Activated T-cell treated with anti-CD3 and anti-CD28 coated beads, Interleukin-2, amount 50 U/mL, for 24 hours (primary cell): Measurements from ENCODE around the gene PBLD.
"Not testable (repeated sequence)": the region's sequence is repeated elsewhere in the genome, so short reads cannot be mapped to it uniquely, and the experiment has no call there.

Experiments used
- DNase-seq: peaks from one replicate; pipeline ENCODE4 v3.0.0-alpha.2; 2020
- H3K27ac Mint-ChIP-seq: 2 replicates; pipeline ENCODE4 v1.8.0; 2020; ENCODE audit warnings: mild to moderate bottlenecking, mixed read lengths
- H3K27me3 Mint-ChIP-seq: 2 replicates; pipeline ENCODE4 v1.8.0; 2020; ENCODE audit warnings: mixed read lengths
- H3K36me3 Mint-ChIP-seq: 2 replicates; pipeline ENCODE4 v1.8.0; 2020; ENCODE audit warnings: low read depth, mixed read lengths
- H3K4me1 Mint-ChIP-seq: 2 replicates; pipeline ENCODE4 v1.8.0; 2020; ENCODE audit warnings: low read depth, mixed read lengths
- H3K4me3 Mint-ChIP-seq: 2 replicates; pipeline ENCODE4 v1.8.0; 2020; ENCODE audit warnings: mild to moderate bottlenecking, moderate library complexity, mixed read lengths
- H3K9me3 Mint-ChIP-seq: 2 replicates; pipeline ENCODE4 v1.8.0; 2020; ENCODE audit warnings: mixed read lengths

Gene PBLD

GRCh38 chr10:68310531-68310930 lies 22.2 kb downstream of the PBLD start:
- H3K9me3 Mint-ChIP-seq, result no peaks in the 10 kb centered on the region
- H3K4me1 Mint-ChIP-seq, result peaks cover 7% of the 10 kb centered on the region
- no peak overlapping the region for H3K27ac Mint-ChIP-seq
- DNase-seq, result no peak
- no peak overlapping the region for H3K4me3 Mint-ChIP-seq
- H3K36me3 Mint-ChIP-seq, result no peaks in the 10 kb centered on the region
- H3K27me3 Mint-ChIP-seq, result no peaks in the 10 kb centered on the region

GRCh38 chr10:68305854-68306253 lies 26.9 kb downstream of the PBLD start:
- Mint-ChIP-seq H3K36me3 (no peaks in the 10 kb centered on the region), H3K27ac (no peak overlapping the region), H3K27me3 (no peaks in the 10 kb centered on the region), H3K4me1 (no peaks in the 10 kb centered on the region), H3K4me3 (no peak overlapping the region), H3K9me3 (no peaks in the 10 kb centered on the region)
- no peak for DNase-seq

- Mint-ChIP-seq H3K4me3 (no peak overlapping the region), H3K4me1 (no peaks in the 10 kb centered on the region), H3K36me3 (no peaks in the 10 kb centered on the region), H3K27ac (no peak overlapping the region), H3K9me3 (no peaks in the 10 kb centered on the region), H3K27me3 (no peaks in the 10 kb centered on the region)
- DNase-seq, result no peak
Observed at GRCh38 chr10:68303849-68304412, 28.8 kb downstream of the PBLD start.

DNA sequence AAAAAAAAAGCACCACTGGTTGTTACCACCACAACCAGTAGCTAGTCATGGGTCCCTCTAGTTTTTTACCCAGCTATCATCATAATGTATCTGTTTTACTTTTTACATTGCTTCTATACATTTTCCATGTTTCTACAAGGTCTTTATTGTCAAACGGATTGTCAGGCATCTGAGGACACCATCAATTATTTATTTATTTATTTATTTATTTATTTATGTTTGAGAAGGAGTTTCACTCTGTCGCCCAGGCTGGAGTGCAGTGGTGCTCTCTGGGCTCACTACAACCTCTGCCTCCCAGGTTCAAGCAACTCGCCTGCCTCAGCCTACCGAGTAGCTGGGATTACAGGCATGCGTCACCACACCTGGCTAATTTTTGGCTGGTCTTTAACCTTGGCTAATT lies 29.9 kb downstream of the PBLD start:
- H3K27me3 Mint-ChIP-seq, result no peaks in the 10 kb centered on the region
- H3K36me3 Mint-ChIP-seq, result no peaks in the 10 kb centered on the region
- no peak overlapping the region for H3K4me3 Mint-ChIP-seq
- no peak for DNase-seq
- no peaks in the 10 kb centered on the region for H3K9me3 Mint-ChIP-seq
- no peak overlapping the region for H3K27ac Mint-ChIP-seq
- H3K4me1 Mint-ChIP-seq, result no peaks in the 10 kb centered on the region

DNA sequence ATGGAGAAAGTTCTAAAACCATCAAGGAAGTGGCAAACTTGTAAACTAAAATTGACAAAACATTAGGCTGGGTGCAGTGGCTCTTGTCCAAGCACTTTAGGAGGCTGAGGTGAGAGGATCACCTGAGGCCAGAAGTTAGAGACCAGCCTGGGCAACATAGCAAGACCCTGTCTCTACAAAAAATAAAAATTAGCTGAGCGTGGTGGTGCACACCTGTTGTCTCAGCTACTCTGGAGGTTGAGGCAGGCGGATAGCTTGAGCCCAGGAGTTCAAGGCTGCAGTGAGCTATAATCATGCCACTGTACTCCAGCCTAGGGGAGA lies 30.3 kb downstream of the PBLD start:
- Mint-ChIP-seq H3K9me3 (no peaks in the 10 kb centered on the region), H3K27me3 (no peaks in the 10 kb centered on the region), H3K4me1 (no peaks in the 10 kb centered on the region), H3K36me3 (no peaks in the 10 kb centered on the region), H3K4me3 (no peak overlapping the region), H3K27ac (no peak overlapping the region)
- no peak for DNase-seq

GRCh38 chr10:68301790-68302502 lies 30.8 kb downstream of the PBLD start:
- H3K9me3 Mint-ChIP-seq, result no peaks in the 10 kb centered on the region
- no peak for DNase-seq
- H3K27ac Mint-ChIP-seq, result no peak overlapping the region
- H3K4me3 Mint-ChIP-seq, result no peak overlapping the region
- no peaks in the 10 kb centered on the region for H3K36me3 Mint-ChIP-seq
- no peaks in the 10 kb centered on the region for H3K4me1 Mint-ChIP-seq
- no peaks in the 10 kb centered on the region for H3K27me3 Mint-ChIP-seq

- H3K9me3 Mint-ChIP-seq, result no peaks in the 10 kb centered on the region
- DNase-seq, result no peak
- H3K4me1 Mint-ChIP-seq, result no peaks in the 10 kb centered on the region
- no peak overlapping the region for H3K27ac Mint-ChIP-seq
- H3K27me3 Mint-ChIP-seq, result no peaks in the 10 kb centered on the region
- H3K36me3 Mint-ChIP-seq, result no peaks in the 10 kb centered on the region
- no peak overlapping the region for H3K4me3 Mint-ChIP-seq
Observed at GRCh38 chr10:68301301-68301700, 31.4 kb downstream of the PBLD start.

DNA sequence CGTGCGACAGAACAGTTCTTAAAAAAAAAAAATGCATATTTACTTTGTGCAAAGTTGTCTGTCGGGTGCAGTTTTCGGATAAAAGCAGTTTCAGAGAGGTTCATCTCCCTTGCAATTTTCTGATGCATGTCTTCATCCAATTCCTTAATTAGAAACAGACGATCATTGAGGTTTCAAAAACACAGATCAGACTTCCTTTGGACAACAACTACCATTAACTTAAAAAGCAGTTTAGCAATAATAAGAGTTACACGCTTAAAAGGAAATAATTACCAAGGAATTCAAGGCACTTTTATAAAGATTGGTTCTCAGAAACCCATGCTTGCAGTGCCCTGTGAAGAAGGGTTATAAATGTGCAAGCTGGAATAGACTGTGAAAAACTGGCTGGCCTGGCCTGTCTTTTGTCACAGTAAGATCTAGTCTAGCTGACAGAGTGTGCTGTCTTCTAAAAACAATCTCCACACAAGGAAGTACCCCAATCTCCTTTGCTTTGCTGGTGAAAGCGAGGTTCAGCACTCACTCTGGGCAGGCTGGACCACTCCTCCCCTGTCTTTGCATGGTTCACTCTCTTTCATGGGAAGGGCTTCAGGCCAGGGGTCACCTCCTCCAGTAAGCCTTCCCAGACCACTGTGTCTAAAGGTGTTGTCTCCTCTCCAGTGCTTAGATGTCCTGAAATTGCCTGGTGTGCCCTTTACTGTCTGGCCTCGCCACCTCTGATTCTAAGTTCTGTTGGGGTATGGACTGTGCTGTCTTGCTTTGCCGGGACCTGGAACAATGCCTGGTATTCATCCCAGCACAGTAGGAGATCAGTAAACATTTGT lies 35.7 kb downstream of the PBLD start:
- no peak overlapping the region for H3K4me3 Mint-ChIP-seq
- H3K4me1 Mint-ChIP-seq, result no peaks in the 10 kb centered on the region
- no peaks in the 10 kb centered on the region for H3K9me3 Mint-ChIP-seq
- DNase-seq, result no peak
- H3K27me3 Mint-ChIP-seq, result no peaks in the 10 kb centered on the region
- no peaks in the 10 kb centered on the region for H3K36me3 Mint-ChIP-seq
- H3K27ac Mint-ChIP-seq, result no peak overlapping the region

- Mint-ChIP-seq H3K4me1 (no peaks in the 10 kb centered on the region), H3K27ac (no peak overlapping the region), H3K27me3 (no peaks in the 10 kb centered on the region), H3K36me3 (no peaks in the 10 kb centered on the region), H3K4me3 (no peak overlapping the region), H3K9me3 (no peaks in the 10 kb centered on the region)
- no peak for DNase-seq
Observed at GRCh38 chr10:68290736-68291135, 42.0 kb downstream of the PBLD start.

GRCh38 chr10:68288717-68289116 lies 44.0 kb downstream of the PBLD start:
- Mint-ChIP-seq H3K36me3 (no peaks in the 10 kb centered on the region), H3K27me3 (no peaks in the 10 kb centered on the region), H3K4me3 (no peak overlapping the region), H3K9me3 (no peaks in the 10 kb centered on the region), H3K4me1 (no peaks in the 10 kb centered on the region), H3K27ac (no peak overlapping the region)
- DNase-seq, result no peak

GRCh38 chr10:68284062-68285001 lies 48.4 kb downstream of the PBLD start:
- no peak overlapping the region for H3K4me3 Mint-ChIP-seq
- H3K36me3 Mint-ChIP-seq, result no peaks in the 10 kb centered on the region
- no peak overlapping the region for H3K27ac Mint-ChIP-seq
- DNase-seq, result no peak
- H3K4me1 Mint-ChIP-seq, result peaks cover 4% of the 10 kb centered on the region
- no peaks in the 10 kb centered on the region for H3K27me3 Mint-ChIP-seq
- no peaks in the 10 kb centered on the region for H3K9me3 Mint-ChIP-seq

- no peaks in the 10 kb centered on the region for H3K27me3 Mint-ChIP-seq
- no peak overlapping the region for H3K4me3 Mint-ChIP-seq
- peaks cover 5% of the 10 kb centered on the region for H3K36me3 Mint-ChIP-seq
- no peak overlapping the region for H3K27ac Mint-ChIP-seq
- peaks cover 16% of the 10 kb centered on the region for H3K9me3 Mint-ChIP-seq
- no peak for DNase-seq
- peaks cover 4% of the 10 kb centered on the region for H3K4me1 Mint-ChIP-seq
Observed at GRCh38 chr10:68280758-68281157, 52.0 kb downstream of the PBLD start.

DNA sequence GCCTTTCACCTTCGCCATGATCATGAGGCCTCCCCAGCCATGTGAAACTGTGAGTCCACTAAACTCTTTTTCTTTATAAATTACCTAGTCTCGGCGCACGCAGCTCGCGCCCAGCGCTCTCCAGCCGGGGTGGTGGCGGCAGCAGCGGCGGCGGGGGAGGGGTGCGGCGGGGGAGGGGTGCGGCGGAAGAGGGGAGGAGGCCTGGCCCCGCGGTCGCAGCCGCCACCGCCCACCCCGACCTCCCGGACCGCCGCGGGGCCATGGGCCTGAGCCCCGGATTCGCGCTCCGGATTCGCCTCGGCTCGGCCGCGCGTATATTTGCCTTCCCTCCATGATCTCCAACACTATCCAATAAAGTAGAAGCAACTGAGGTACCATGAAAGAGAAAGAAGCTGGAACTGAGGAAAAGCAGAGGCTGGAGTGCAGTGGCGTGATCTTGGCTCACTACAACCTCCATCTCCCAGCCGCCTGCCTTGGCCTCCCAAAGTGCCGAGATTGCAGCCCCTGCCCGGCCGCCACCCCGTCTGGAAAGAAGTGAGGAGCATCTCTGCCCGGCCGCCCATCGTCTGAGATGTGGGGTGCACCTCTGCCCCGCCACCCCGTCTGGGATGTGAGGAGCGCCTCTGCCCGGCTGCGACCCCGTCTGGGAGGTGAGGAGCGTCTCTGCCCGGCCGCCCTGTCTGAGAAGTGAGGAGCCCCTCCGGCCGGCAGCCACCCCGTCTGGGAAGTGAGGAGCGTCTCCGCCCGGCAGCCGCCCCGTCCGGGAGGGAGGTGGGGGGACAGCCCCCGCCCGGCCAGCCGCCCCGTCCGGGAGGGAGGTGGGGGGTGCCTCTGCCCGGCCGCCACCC lies 53.6 kb downstream of the PBLD start:
- H3K9me3 Mint-ChIP-seq, result peaks cover 16% of the 10 kb centered on the region
- not testable (repeated sequence) for H3K27me3 Mint-ChIP-seq, H3K4me1 Mint-ChIP-seq, H3K4me3 Mint-ChIP-seq, H3K36me3 Mint-ChIP-seq, H3K27ac Mint-ChIP-seq, DNase-seq

- not testable (repeated sequence) for H3K27me3 Mint-ChIP-seq, DNase-seq, H3K4me3 Mint-ChIP-seq, H3K36me3 Mint-ChIP-seq, H3K27ac Mint-ChIP-seq, H3K4me1 Mint-ChIP-seq
- H3K9me3 Mint-ChIP-seq, result peaks cover 16% of the 10 kb centered on the region
Observed at GRCh38 chr10:68277814-68278213, 54.9 kb downstream of the PBLD start.
